ENCODE measurements around the gene AGPAT4.

AGPAT4 gene

DNA sequence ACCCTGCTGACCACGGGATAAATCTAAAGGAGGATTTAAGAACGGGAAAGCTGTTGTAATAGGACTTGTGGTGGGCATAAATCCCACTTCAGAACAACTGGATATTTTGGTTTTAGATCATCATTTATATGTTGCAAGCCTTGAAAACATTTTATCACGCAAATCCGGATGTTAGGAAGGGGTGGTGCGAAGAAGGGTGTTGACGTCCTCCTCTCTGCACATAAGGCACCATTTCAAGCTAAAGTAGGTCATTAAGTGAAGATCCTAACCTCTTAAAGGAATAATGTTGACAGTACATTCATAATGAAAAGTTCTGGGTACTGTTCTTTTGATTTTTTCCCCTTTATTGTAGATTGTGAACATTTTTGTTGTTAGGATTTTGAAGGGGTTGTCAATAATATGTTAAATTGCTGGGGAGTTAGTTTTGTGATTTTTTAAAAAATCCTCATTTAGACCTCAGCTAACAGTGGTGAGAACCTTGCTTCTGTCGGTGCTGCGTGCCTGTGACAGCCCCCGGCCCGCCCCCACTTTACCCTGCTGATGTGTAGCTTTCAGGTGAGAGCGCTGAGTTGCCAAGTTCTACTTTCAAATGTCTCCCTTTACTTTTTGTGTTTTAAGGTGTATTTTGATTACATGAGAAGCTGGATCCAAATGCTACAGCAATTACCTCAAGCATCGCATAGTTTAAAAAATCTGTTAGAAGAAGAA lies 193.4 kb downstream of the AGPAT4 start:
- Histone ChIP-seq H3K27me3 (no peaks in the 10 kb centered on the region), H3K36me3 (peaks cover 48 to 89% (median 53%) of the 10 kb centered on the region in 3 donors), H3K4me1 (no peaks in the 10 kb centered on the region), H3K9me3 (no peaks in the 10 kb centered on the region), H3K27ac (no peak overlapping the region), H3K4me3 (no peak overlapping the region)
- TF ChIP-seq, protein P1, sequence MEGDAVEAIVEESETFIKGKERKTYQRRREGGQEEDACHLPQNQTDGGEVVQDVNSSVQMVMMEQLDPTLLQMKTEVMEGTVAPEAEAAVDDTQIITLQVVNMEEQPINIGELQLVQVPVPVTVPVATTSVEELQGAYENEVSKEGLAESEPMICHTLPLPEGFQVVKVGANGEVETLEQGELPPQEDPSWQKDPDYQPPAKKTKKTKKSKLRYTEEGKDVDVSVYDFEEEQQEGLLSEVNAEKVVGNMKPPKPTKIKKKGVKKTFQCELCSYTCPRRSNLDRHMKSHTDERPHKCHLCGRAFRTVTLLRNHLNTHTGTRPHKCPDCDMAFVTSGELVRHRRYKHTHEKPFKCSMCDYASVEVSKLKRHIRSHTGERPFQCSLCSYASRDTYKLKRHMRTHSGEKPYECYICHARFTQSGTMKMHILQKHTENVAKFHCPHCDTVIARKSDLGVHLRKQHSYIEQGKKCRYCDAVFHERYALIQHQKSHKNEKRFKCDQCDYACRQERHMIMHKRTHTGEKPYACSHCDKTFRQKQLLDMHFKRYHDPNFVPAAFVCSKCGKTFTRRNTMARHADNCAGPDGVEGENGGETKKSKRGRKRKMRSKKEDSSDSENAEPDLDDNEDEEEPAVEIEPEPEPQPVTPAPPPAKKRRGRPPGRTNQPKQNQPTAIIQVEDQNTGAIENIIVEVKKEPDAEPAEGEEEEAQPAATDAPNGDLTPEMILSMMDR (IDR thresholded peaks at IDR 0.05) = no peak
- no peak for DNase-seq
- intact Hi-C loops (cut with DNase I; ENCODE audit: low total_unique reads) = no loop called here

All from tibial artery (tissue), 4 donors.